Mucosa of descending colon (tissue), 3 donors: ENCODE data around the gene ZFYVE26. TPM values are rescaled to one million over a fixed set of nuclear protein-coding genes. Genes with fewer than 3 reads are reported as not detected.

Experiments
- ATAC-seq: fragments of 200-7000 bp; cut with Tn5 transposase; one replicate; pipeline ENCODE4 v1.9.1; 2020; ENCODE audit warnings: mild to moderate bottlenecking, moderate library complexity
- DNase-seq, 3 donors: peaks; one replicate each; pipeline ENCODE4 v3.0.0-alpha.2; 2020
- H3K36me3 ChIP-seq: fragments of 200-600 bp; one replicate; pipeline ENCODE4 v1.8.0; 2021; ENCODE audit warnings: low read depth, mild to moderate bottlenecking
- H3K4me1 ChIP-seq: fragments of 200-600 bp; one replicate; pipeline ENCODE4 v1.8.0; 2021; ENCODE audit warnings: low read depth, mild to moderate bottlenecking
- H3K4me3 ChIP-seq: fragments of 200-600 bp; one replicate; pipeline ENCODE4 v1.8.0; 2021; ENCODE audit warnings: mild to moderate bottlenecking
- H3K9me3 ChIP-seq: fragments of 200-600 bp; one replicate; pipeline ENCODE4 v1.8.0; 2021; ENCODE audit warnings: mild to moderate bottlenecking
- intact Hi-C, 2 donors: fragments of 100-400 bp; cut with DNase I in 1 of 2; cut with micrococcal nuclease in 1 of 2; formaldehyde crosslinking; loops; one replicate each; pipeline versions ENCODE4 v1.11.0 to v1.11.1; 2022; cut with DNase I, micrococcal nuclease
- long read RNA-seq, 2 donors: library from polyadenylated mRNA; unstranded; transcript quantifications; one replicate each; pipeline ENCODE4 v2.0.0, GENCODE V29; 2019 to 2021
- total RNA-seq, 3 donors: library from RNA; stranded (reverse); fragmentation: NEBNext Ultra II Directional in 2 of 3; extraction: Animal tissue kit (Norgen Biotek cat#: 25700) in 2 of 3; gene quantifications; one replicate each; pipeline versions ENCODE4 v1.2.1 to v1.2.4, GENCODE V29; 2021 to 2023
- TF ChIP-seq, protein P1 (sequence below): fragments of 200-600 bp; IDR thresholded peaks from one replicate; pipeline ENCODE4 v1.8.0; 2022; ENCODE audit warnings: antibody characterized with exemption, mild to moderate bottlenecking
- donor health status: DM: no; HTN: no; CAD: no; lungs with moderate emphysema.
- donor health status: DM: no; HTN: no; CAD: no.
- donor health status: DM: no; HTN: yes; CAD: no.

The ZFYVE26 gene
- 10 to 100 TPM; 23.4 to 31.7 (median 29.1) TPM for total RNA-seq
- long read RNA-seq, donor 1, partial matches to known transcripts = 10 of 15 reads
- long read RNA-seq, donor 1, other reads (novel, unspliced or antisense) = 4 of 15 reads
- long read RNA-seq, donor 2, partial matches to known transcripts = 0 of 2 reads
- long read RNA-seq, donor 2, other reads (novel, unspliced or antisense) = 2 of 2 reads

DNA sequence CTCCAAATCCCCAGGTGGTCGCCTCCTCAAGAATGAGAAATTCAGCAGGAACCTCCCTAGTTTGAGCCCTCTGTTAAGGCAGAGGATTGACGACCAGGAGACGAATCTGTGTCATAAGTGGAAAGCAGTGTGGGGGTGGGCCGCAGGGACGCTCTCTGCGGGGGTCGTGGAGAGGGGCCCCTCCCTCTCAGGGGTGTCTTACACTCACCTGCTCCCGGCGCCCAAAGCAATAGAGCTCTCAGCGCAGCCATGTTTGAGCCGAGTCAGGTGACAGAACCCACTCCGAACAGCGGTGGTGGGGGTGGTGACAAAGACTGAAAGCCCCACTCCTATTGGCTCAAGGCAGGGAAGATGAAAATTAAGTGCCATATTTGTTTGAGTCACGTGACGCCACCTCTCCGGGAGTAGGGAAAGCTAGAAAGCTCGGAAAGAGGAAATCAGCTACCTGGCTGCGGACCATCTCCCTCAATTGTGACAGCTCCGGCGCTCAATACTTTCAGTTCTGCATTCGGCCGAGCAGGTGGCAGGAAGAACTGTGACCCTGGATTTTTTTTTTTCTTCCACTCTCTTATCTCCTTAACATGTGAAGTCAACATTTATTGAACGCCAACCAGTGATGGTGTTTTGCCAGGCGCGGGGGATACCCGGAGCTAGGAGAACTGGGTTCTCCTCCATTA lies at the start of gene ZFYVE26:
ZFYVE26 (minus strand) TSS at position 265 of the 677 bp plus-strand sequence. CDS start 627 bp downstream, outside the sequence.
- TF ChIP-seq, protein P1, sequence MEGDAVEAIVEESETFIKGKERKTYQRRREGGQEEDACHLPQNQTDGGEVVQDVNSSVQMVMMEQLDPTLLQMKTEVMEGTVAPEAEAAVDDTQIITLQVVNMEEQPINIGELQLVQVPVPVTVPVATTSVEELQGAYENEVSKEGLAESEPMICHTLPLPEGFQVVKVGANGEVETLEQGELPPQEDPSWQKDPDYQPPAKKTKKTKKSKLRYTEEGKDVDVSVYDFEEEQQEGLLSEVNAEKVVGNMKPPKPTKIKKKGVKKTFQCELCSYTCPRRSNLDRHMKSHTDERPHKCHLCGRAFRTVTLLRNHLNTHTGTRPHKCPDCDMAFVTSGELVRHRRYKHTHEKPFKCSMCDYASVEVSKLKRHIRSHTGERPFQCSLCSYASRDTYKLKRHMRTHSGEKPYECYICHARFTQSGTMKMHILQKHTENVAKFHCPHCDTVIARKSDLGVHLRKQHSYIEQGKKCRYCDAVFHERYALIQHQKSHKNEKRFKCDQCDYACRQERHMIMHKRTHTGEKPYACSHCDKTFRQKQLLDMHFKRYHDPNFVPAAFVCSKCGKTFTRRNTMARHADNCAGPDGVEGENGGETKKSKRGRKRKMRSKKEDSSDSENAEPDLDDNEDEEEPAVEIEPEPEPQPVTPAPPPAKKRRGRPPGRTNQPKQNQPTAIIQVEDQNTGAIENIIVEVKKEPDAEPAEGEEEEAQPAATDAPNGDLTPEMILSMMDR = no peak
- H3K4me1 ChIP-seq = peaks cover 24% of the 10 kb centered on the region
- peak within 1 kb of the TSS; percentile 65 for H3K4me3 ChIP-seq
- DNase-seq = peak; percentile 89 to 97 (median 91)
- intact Hi-C loops = no loop called here
- no peaks in the 10 kb centered on the region for H3K36me3 ChIP-seq
- peak; percentile 90 for ATAC-seq
- no peaks in the 10 kb centered on the region for H3K9me3 ChIP-seq

- no peak for ATAC-seq
- intact Hi-C loops = no loop called here
These were observed 46.8 kb upstream of the ZFYVE26 start for GRCh38 chr14:67863223-67863622.

GRCh38 chr14:67859169-67859749 lies 42.9 kb upstream of the ZFYVE26 start:
- intact Hi-C loops = no loop called here
- no peak for DNase-seq
- H3K4me1 ChIP-seq = peaks cover 4% of the 10 kb centered on the region
- TF ChIP-seq, protein P1 = no peak
- no peaks in the 10 kb centered on the region for H3K36me3 ChIP-seq
- no peak for ATAC-seq
- no peaks in the 10 kb centered on the region for H3K9me3 ChIP-seq
- no peak overlapping the region for H3K4me3 ChIP-seq

More at GRCh38 chr14:67863223-67863622, 46.8 kb upstream of the ZFYVE26 start:
- Histone ChIP-seq H3K36me3 (no peaks in the 10 kb centered on the region), H3K4me1 (no peaks in the 10 kb centered on the region), H3K4me3 (no peak overlapping the region), H3K9me3 (no peaks in the 10 kb centered on the region)
- DNase-seq = no peak
- TF ChIP-seq, protein P1 = no peak

DNA sequence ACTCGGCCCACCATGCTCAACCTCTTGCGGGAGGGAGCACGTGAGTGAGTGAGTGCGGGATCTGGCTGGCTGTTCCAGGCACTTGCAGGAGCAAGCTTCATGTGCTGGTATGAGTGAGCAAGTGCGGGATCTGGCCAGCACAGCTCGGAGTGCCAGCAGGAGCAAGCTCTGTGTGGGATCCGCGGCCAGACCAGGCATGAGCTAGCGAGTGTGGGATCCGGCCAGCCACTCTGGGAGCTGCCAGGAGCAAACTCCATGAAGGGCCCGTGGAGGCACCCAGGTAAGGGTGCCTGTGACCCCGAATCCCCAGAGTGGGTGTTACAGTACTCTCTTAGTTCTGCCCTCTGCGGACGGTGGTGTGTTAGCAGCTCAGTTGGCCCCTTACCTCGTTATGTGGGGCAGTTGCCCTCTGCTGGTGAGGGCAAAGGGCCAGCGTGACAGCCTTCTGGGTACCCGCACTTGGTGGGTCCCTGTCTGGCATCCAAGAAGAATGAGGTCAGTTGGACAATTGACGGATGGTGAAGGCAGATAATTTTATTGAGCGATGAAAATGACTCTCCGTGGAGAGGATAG lies 41.5 kb upstream of the ZFYVE26 start:
- TF ChIP-seq, protein P1 = no peak
- peaks cover 10% of the 10 kb centered on the region for H3K4me1 ChIP-seq
- intact Hi-C loops = no loop called here
- H3K36me3 ChIP-seq = no peaks in the 10 kb centered on the region
- no peak overlapping the region for H3K4me3 ChIP-seq
- DNase-seq (peak in 1 of 3 donors; percentile 45), ATAC-seq (no peak)
- no peaks in the 10 kb centered on the region for H3K9me3 ChIP-seq

GRCh38 chr14:67856827-67857226 lies 40.4 kb upstream of the ZFYVE26 start:
- TF ChIP-seq, protein P1 = no peak
- ATAC-seq (peak; percentile 40), DNase-seq (no peak)
- Histone ChIP-seq H3K36me3 (no peaks in the 10 kb centered on the region), H3K4me3 (no peak overlapping the region), H3K9me3 (no peaks in the 10 kb centered on the region), H3K4me1 (peaks cover 13% of the 10 kb centered on the region)
- intact Hi-C loops = no loop called here
